ENCODE measurements around the gene ADGRL3. TPM values are rescaled to one million over a fixed set of nuclear protein-coding genes. Genes with fewer than 3 reads are reported as not detected.
"Not testable (repeated sequence)": the region's sequence is repeated elsewhere in the genome, so short reads cannot be mapped to it uniquely, and the experiment has no call there.

The ADGRL3 gene
- total and polyA plus RNA-seq, 3 donors from 2014 or later: 11.6 to 21.6 (median 12.8) TPM

- Histone ChIP-seq H3K27me3 (no peaks in the 10 kb centered on the region), H3K27ac (no peak overlapping the region), H3K4me1 (no peaks in the 10 kb centered on the region), H3K4me3 (peak overlapping the region in 1 of 2 donors; percentile 9), H3K9me3 (no peaks in the 10 kb centered on the region), H3K36me3 (ENCODE audit: low read depth, missing control alignments) (no peaks in the 10 kb centered on the region)
- TF ChIP-seq, protein P1, sequence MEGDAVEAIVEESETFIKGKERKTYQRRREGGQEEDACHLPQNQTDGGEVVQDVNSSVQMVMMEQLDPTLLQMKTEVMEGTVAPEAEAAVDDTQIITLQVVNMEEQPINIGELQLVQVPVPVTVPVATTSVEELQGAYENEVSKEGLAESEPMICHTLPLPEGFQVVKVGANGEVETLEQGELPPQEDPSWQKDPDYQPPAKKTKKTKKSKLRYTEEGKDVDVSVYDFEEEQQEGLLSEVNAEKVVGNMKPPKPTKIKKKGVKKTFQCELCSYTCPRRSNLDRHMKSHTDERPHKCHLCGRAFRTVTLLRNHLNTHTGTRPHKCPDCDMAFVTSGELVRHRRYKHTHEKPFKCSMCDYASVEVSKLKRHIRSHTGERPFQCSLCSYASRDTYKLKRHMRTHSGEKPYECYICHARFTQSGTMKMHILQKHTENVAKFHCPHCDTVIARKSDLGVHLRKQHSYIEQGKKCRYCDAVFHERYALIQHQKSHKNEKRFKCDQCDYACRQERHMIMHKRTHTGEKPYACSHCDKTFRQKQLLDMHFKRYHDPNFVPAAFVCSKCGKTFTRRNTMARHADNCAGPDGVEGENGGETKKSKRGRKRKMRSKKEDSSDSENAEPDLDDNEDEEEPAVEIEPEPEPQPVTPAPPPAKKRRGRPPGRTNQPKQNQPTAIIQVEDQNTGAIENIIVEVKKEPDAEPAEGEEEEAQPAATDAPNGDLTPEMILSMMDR (IDR thresholded peaks at IDR 0.05): no peak
- TF ChIP-seq POLR2A (IDR thresholded peaks at IDR 0.05): no peak
- no peak for DNase-seq
- intact Hi-C loops (cut with DNase I; ENCODE audit: low total_unique reads): no loop called here
- 45 to 77% methylated on average over 5 of the region's 5 CpGs for WGBS, 2 donors
These were observed 550.7 kb downstream of the ADGRL3 start for GRCh38 chr4:61750810-61751209.

- 63 to 79% methylated on average over 2 of the region's 2 CpGs for WGBS, 2 donors
- no peak for TF ChIP-seq POLR2A (IDR thresholded peaks at IDR 0.05)
- TF ChIP-seq, protein P1 (IDR thresholded peaks at IDR 0.05): no peak
- no peaks in the 10 kb centered on the region for H3K4me1 ChIP-seq
- no peaks in the 10 kb centered on the region for H3K9me3 ChIP-seq
- H3K36me3 ChIP-seq (ENCODE audit: low read depth, missing control alignments): no peaks in the 10 kb centered on the region
- no peak overlapping the region for H3K27ac ChIP-seq
- no peak for DNase-seq
- intact Hi-C loops (cut with DNase I; ENCODE audit: low total_unique reads): no loop called here
- H3K27me3 ChIP-seq: no peaks in the 10 kb centered on the region
- no peak overlapping the region for H3K4me3 ChIP-seq
These were observed 552.5 kb downstream of the ADGRL3 start for GRCh38 chr4:61752617-61753016.

- 91 to 96% methylated on average over 3 of the region's 3 CpGs for WGBS, 2 donors
- no peaks in the 10 kb centered on the region for H3K4me1 ChIP-seq
- H3K9me3 ChIP-seq: no peaks in the 10 kb centered on the region
- no peak for DNase-seq
- TF ChIP-seq POLR2A (IDR thresholded peaks at IDR 0.05): no peak
- TF ChIP-seq, protein P1 (IDR thresholded peaks at IDR 0.05): no peak
- H3K27ac ChIP-seq: no peak overlapping the region
- no peaks in the 10 kb centered on the region for H3K36me3 ChIP-seq (ENCODE audit: low read depth, missing control alignments)
- H3K4me3 ChIP-seq: no peak overlapping the region
- H3K27me3 ChIP-seq: no peaks in the 10 kb centered on the region
- intact Hi-C loops (cut with DNase I; ENCODE audit: low total_unique reads): no loop called here
These were observed 553.6 kb downstream of the ADGRL3 start for GRCh38 chr4:61753739-61754138.

- intact Hi-C loops (cut with DNase I; ENCODE audit: low total_unique reads); H3K4me1 ChIP-seq; H3K36me3 ChIP-seq (ENCODE audit: low read depth, missing control alignments); H3K27me3 ChIP-seq; H3K9me3 ChIP-seq; H3K27ac ChIP-seq; DNase-seq; H3K4me3 ChIP-seq: not testable (repeated sequence)
- WGBS, 2 donors: 95 to 96% methylated on average over 5 of the region's 5 CpGs
These were observed 556.8 kb downstream of the ADGRL3 start for GRCh38 chr4:61756937-61757336.

DNA sequence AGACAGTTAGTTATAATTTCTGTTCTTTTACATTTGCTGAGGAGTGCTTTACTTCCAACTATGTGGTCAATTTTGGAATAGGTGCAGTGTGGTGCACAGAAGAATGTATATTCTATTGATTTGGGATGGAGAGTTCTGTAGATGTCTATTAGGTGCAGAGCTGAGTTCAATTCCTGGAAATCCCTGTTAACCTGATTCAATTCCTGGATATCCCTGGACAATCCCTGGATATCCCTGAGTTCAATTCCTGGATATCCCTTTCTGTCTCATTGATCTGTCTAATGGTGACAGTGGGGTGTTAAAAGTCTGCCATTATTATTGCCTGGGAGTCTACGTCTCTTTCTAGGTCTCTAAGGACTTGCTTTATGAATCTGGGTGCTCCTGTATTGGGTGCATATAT, 557.9 kb downstream of the ADGRL3 start:
- intact Hi-C loops (cut with DNase I; ENCODE audit: low total_unique reads); H3K36me3 ChIP-seq (ENCODE audit: low read depth, missing control alignments): not testable (repeated sequence)
- 92 to 100% methylated on average over 1 of the region's 1 CpG for WGBS, 2 donors

GRCh38 chr4:61758596-61758995, 558.5 kb downstream of the ADGRL3 start:
- H3K36me3 ChIP-seq (ENCODE audit: low read depth, missing control alignments); H3K27ac ChIP-seq; H3K4me1 ChIP-seq; intact Hi-C loops (cut with DNase I; ENCODE audit: low total_unique reads); DNase-seq; H3K4me3 ChIP-seq; H3K9me3 ChIP-seq; H3K27me3 ChIP-seq: not testable (repeated sequence)
- WGBS, 2 donors: 90% methylated on average over 1 of the region's 1 CpG

More for the DNA sequence above, 557.9 kb downstream of the ADGRL3 start:
- DNase-seq, H3K27me3 ChIP-seq, H3K9me3 ChIP-seq, H3K4me1 ChIP-seq, H3K27ac ChIP-seq, H3K4me3 ChIP-seq: not testable (repeated sequence)

DNA sequence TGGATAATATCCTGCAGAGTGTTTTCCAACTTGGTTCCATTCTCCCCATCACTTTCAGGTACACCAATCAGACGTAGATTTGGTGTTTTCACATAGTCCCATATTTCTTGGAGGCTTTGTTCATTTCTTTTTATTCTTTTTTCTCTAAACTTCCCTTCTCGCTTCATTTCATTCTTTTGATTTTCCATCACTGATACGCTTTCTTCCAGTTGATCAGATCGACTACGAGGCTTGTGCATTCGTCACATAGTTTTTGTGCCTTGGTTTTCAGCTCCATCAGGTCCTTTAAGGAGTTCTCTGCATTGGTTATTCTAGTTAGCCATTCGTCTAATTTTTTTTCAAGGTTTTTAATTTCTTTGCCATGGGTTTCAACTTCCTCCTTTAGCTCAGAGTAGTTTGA, 559.1 kb downstream of the ADGRL3 start:
- H3K9me3 ChIP-seq; H3K27me3 ChIP-seq; DNase-seq; H3K4me3 ChIP-seq; intact Hi-C loops (cut with DNase I; ENCODE audit: low total_unique reads); H3K36me3 ChIP-seq (ENCODE audit: low read depth, missing control alignments); H3K4me1 ChIP-seq; H3K27ac ChIP-seq: not testable (repeated sequence)
- 95 to 99% methylated on average over 7 of the region's 7 CpGs for WGBS, 2 donors

DNA sequence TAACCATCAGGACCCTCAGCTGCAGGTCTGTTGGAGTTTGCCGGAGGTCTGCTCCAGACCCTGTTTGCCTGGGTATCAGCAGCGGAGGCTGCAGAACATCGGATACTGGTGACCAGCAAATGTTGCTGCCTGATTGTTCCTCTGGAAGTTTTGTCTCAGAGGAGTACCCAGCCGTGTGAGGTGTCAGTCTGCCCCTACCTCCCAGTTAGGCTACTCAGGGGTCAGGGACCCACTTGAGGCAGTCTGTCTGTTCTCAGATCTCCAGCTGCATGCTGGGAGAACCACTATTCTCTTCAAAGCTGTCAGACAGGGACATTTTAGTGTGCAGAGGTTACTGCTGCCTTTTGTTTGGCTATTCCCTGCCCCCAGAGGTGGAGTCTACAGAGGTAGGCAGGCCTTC, 559.8 kb downstream of the ADGRL3 start:
- intact Hi-C loops (cut with DNase I; ENCODE audit: low total_unique reads); H3K9me3 ChIP-seq; DNase-seq; H3K27ac ChIP-seq; H3K27me3 ChIP-seq; H3K36me3 ChIP-seq (ENCODE audit: low read depth, missing control alignments); H3K4me3 ChIP-seq; H3K4me1 ChIP-seq: not testable (repeated sequence)
- 92 to 97% methylated on average over 4 of the region's 4 CpGs for WGBS, 2 donors
